ENCODE measurements around the gene UCN2. TPM values are rescaled to one million over a fixed set of nuclear protein-coding genes. Genes with fewer than 3 reads are reported as not detected.
A peak's percentile ranks its signal among the peaks of the same experiment; 100 is the strongest.

The UCN2 gene
- polyA plus RNA-seq, 2 of the 4 experiments (the other 2 are of a cell fraction), result 4.0 to 15.9 TPM

GRCh38 chr3:48573973-48574585 is 10.5 kb upstream of the UCN2 start:
- ChIA-PET POLR2A (no interaction called here), CTCF (interaction anchor here (1.8 kb wide), 1 partner anchor 16 kb away, joined by 5 read pairs; no protein-coding TSS in a partner anchor)
- Histone ChIP-seq H3K4me3 (no peak overlapping the region), H3K27ac (no peak overlapping the region; a peak in 1 of 6 replicates), H3K9me3 (no peaks in the 10 kb centered on the region), H3K4me1 (no peaks in the 10 kb centered on the region; the same call in 2 of the 3 replicates), H3K4me2 (no peak overlapping the region)
- TF ChIP-seq HMGXB4 (CRISPR knock-in tag; IDR thresholded peaks at IDR 0.05; ENCODE audit: borderline replicate concordance) (no peak), ZFP36 (IDR thresholded peaks at IDR 0.05; ENCODE audit: borderline replicate concordance, partially characterized antibody) (no peak), HOXA7 (CRISPR knock-in tag; IDR thresholded peaks at IDR 0.05) (no peak)
- FAIRE-seq (no peak), ATAC-seq (peak in 1 of 2 experiments; percentile 0; a peak in 1 of 6 replicates), DNase-seq (ENCODE audit: low read depth in 1 of 2, low spot score in 1 of 2) (no peak)
- WGBS (ENCODE audit: missing lambda C conversion rate), result 97% methylated on average over 5 of the region's 10 CpGs

GRCh38 chr3:48572517-48572916 is 8.9 kb upstream of the UCN2 start:
- DNase-seq (ENCODE audit: low read depth in 1 of 2, low spot score in 1 of 2) (no peak), FAIRE-seq (no peak), ATAC-seq (no peak)
- peak overlapping the region in 1 of 2 experiments; percentile 21; a peak in 1 of 6 replicates for H3K27ac ChIP-seq
- peaks cover 13% of the 10 kb centered on the region for H3K4me1 ChIP-seq
- POLR2A ChIA-PET, result no interaction called here
- H3K9me3 ChIP-seq, result no peaks in the 10 kb centered on the region
- CTCF ChIA-PET, result no interaction called here
- H3K4me2 ChIP-seq, result no peak overlapping the region
- no peak overlapping the region for H3K4me3 ChIP-seq
- TF ChIP-seq PBX3 (IDR thresholded peaks at IDR 0.05) (no peak), TP53 (CRISPR knock-in tag; IDR thresholded peaks at IDR 0.05) (no peak), SMC3 (IDR thresholded peaks at IDR 0.05) (no peak)
- WGBS (ENCODE audit: missing lambda C conversion rate), result 85% methylated on average over 4 of the region's 7 CpGs

- Histone ChIP-seq H3K4me1 (peaks cover 19% of the 10 kb centered on the region), H3K9me3 (no peaks in the 10 kb centered on the region), H3K4me2 (no peak overlapping the region), H3K4me3 (no peak overlapping the region), H3K27ac (peak overlapping the region in 1 of 2 experiments; percentile 28; a peak in 1 of 6 replicates)
- ChIA-PET POLR2A (interaction anchor here (0.5 kb wide), 1 partner anchor 8 kb away, joined by 4 read pairs; no protein-coding TSS in a partner anchor), CTCF (no interaction called here)
- no peak for DNase-seq (ENCODE audit: low read depth in 1 of 2, low spot score in 1 of 2)
- ATAC-seq, result no peak
- no peak for FAIRE-seq
- TF ChIP-seq ZC3H11A (IDR thresholded peaks at IDR 0.05) (no peak), CBX8 (IDR thresholded peaks at IDR 0.05) (no peak), HOXA7 (CRISPR knock-in tag; IDR thresholded peaks at IDR 0.05) (no peak), E2F6 (IDR thresholded peaks at IDR 0.05; ENCODE audit: borderline replicate concordance, low read depth) (no peak), EP300 (IDR thresholded peaks at IDR 0.05) (no peak), NPAS2 (CRISPR knock-in tag; IDR thresholded peaks at IDR 0.05; ENCODE audit: borderline replicate concordance) (no peak), REST (IDR thresholded peaks at IDR 0.05) (no peak), SREBF2 (IDR thresholded peaks at IDR 0.05) (no peak), POLR2A (IDR thresholded peaks at IDR 0.05; ENCODE audit: low read length) (no peak), EHF (CRISPR knock-in tag; IDR thresholded peaks at IDR 0.05) (no peak), NR3C1 (IDR thresholded peaks at IDR 0.05) (no peak), MAFK (IDR thresholded peaks at IDR 0.05; ENCODE audit: partially characterized antibody) (no peak), MYC (IDR thresholded peaks at IDR 0.05; ENCODE audit: borderline replicate concordance, low read length) (no peak), HEYL (CRISPR knock-in tag; IDR thresholded peaks at IDR 0.05) (no peak), MAX (IDR thresholded peaks at IDR 0.05) (no peak), PHF8 (IDR thresholded peaks at IDR 0.05; ENCODE audit: borderline replicate concordance, low read depth) (no peak), HOXB5 (CRISPR knock-in tag; IDR thresholded peaks at IDR 0.05) (no peak)
- WGBS (ENCODE audit: missing lambda C conversion rate), result 89% methylated on average over 9 of the region's 12 CpGs
Measured at GRCh38 chr3:48571938-48572337, 8.4 kb upstream of the UCN2 start.

Data from A549 (cell line).